SU-DHL-6 (cell line): ENCODE results near the gene C3AR1.
"Not testable (repeated sequence)": the region's sequence is repeated elsewhere in the genome, so short reads cannot be mapped to it uniquely, and the experiment has no call there.

Experiments used
- H2AFZ ChIP-seq: fragments of 200-600 bp; sonication (generic); 2 replicates; pipeline ENCODE4 v1.6.1; 2014; ENCODE audit warnings: low read depth, mild to moderate bottlenecking, moderate library complexity, mixed read lengths, antibody characterized with exemption, low read length; ENCODE audit not compliant: severe bottlenecking
- H3F3A ChIP-seq: fragments of 200-600 bp; shearing (Covaris generic); 2 replicates; pipeline ENCODE4 v1.6.0; 2016; ENCODE audit warnings: antibody characterized with exemption, mild to moderate bottlenecking; ENCODE audit not compliant: insufficient read depth
- H3K27ac ChIP-seq: fragments of 200-600 bp; sonication (generic); 2 replicates; pipeline ENCODE4 v1.5.1; 2016; ENCODE audit warnings: low read depth, mild to moderate bottlenecking, low read length, moderate library complexity, mixed read lengths
- H3K27me3 ChIP-seq: fragments of 200-600 bp; sonication (generic), shearing (Covaris generic); 2 replicates; pipeline ENCODE4 v1.6.0; 2014; ENCODE audit warnings: mild to moderate bottlenecking, low read length
- H3K36me3 ChIP-seq: fragments of 200-600 bp; sonication (generic); 2 replicates; pipeline ENCODE4 v1.6.1; 2014; ENCODE audit warnings: mild to moderate bottlenecking, low read length, mixed read lengths
- H3K4me2 ChIP-seq: fragments of 300-600, 200-600 bp; shearing (Covaris generic), sonication (generic); 2 replicates; pipeline ENCODE4 v1.6.0; 2014; ENCODE audit warnings: low read length, low read depth, mild to moderate bottlenecking; ENCODE audit not compliant: poor library complexity, severe bottlenecking
- H3K4me3 ChIP-seq: fragments of 200-600 bp; sonication (generic); 2 replicates; pipeline ENCODE4 v1.5.1; 2014; ENCODE audit warnings: antibody characterized with exemption, low read length, mild to moderate bottlenecking, mixed read lengths; ENCODE audit not compliant: insufficient read depth, poor library complexity, severe bottlenecking
- H3K79me2 ChIP-seq: fragments of 200-600 bp; sonication (generic); 2 replicates; pipeline ENCODE4 v1.6.1; 2014; ENCODE audit warnings: mild to moderate bottlenecking, low read length, moderate library complexity; ENCODE audit not compliant: insufficient read depth
- H3K9ac ChIP-seq: fragments of 200-600 bp; sonication (generic); 2 replicates; pipeline ENCODE4 v1.7.0; 2014; ENCODE audit warnings: mild to moderate bottlenecking, low read length
- H3K9me2 ChIP-seq: fragments of 200-600 bp; sonication (generic); replicated peaks from 2 replicates; pipeline ENCODE4 v1.6.1; 2014; ENCODE audit warnings: low read length; ENCODE audit not compliant: insufficient read depth
- H3K9me3 ChIP-seq: fragments of 200-600 bp; sonication (generic); 2 replicates; pipeline ENCODE4 v1.6.1; 2014; ENCODE audit warnings: low read length, mixed read lengths; ENCODE audit not compliant: insufficient read depth
- H4K20me1 ChIP-seq: fragments of 200-600 bp; sonication (generic); 2 replicates; pipeline ENCODE4 v1.6.1; 2014; ENCODE audit warnings: low read depth, mild to moderate bottlenecking, antibody characterized with exemption, low read length, moderate library complexity, mixed read lengths
- CTCF ChIP-seq: fragments of 200-600 bp; sonication (generic); IDR thresholded peaks from one replicate; pipeline ENCODE4 v1.5.1; 2017; ENCODE audit warnings: antibody characterized with exemption, mild to moderate bottlenecking, low read length, moderate library complexity; ENCODE audit not compliant: insufficient read depth, poor library complexity, severe bottlenecking
- EZH2phosphoT487 ChIP-seq: fragments of 200-600 bp; sonication (generic), shearing (Covaris generic); conservative IDR thresholded peaks from 2 replicates; pipeline ENCODE4 v1.6.1; 2018; ENCODE audit warnings: mild to moderate bottlenecking, antibody characterized with exemption, low read length, moderate library complexity, mixed read lengths

C3AR1 gene

GRCh38 chr12:8075935-8076334 lies 9.8 kb upstream of the C3AR1 start:
- Histone ChIP-seq H3K27me3 (no peaks in the 10 kb centered on the region), H3K79me2 (no peaks in the 10 kb centered on the region), H3K27ac (no peak overlapping the region), H3K9me2 (no peaks in the 10 kb centered on the region), H4K20me1 (no peaks in the 10 kb centered on the region), H3F3A (no peaks in the 10 kb centered on the region), H3K4me3 (no peak overlapping the region), H3K9me3 (no peaks in the 10 kb centered on the region), H3K9ac (no peak overlapping the region), H3K36me3 (no peaks in the 10 kb centered on the region), H3K4me2 (no peak overlapping the region), H2AFZ (no peak overlapping the region)
- TF ChIP-seq EZH2phosphoT487 (no peak), CTCF (no peak)

GRCh38 chr12:8071820-8072219 lies 5.7 kb upstream of the C3AR1 start:
- H3K9ac ChIP-seq, H3K4me2 ChIP-seq, H3K36me3 ChIP-seq, H3K4me3 ChIP-seq, H3K27me3 ChIP-seq, H2AFZ ChIP-seq, H3K79me2 ChIP-seq, H3F3A ChIP-seq, H3K27ac ChIP-seq, H3K9me2 ChIP-seq, H4K20me1 ChIP-seq, H3K9me3 ChIP-seq: not testable (repeated sequence)

- H3K4me3 ChIP-seq = no peak overlapping the region
- H4K20me1 ChIP-seq = no peaks in the 10 kb centered on the region
- no peak overlapping the region for H2AFZ ChIP-seq
- H3K9me2 ChIP-seq = no peaks in the 10 kb centered on the region
- no peak overlapping the region for H3K9ac ChIP-seq
- no peaks in the 10 kb centered on the region for H3K9me3 ChIP-seq
- no peaks in the 10 kb centered on the region for H3K36me3 ChIP-seq
- no peak overlapping the region for H3K27ac ChIP-seq
- no peaks in the 10 kb centered on the region for H3K79me2 ChIP-seq
- TF ChIP-seq EZH2phosphoT487 = no peak
- no peak for TF ChIP-seq CTCF
- no peak overlapping the region for H3K4me2 ChIP-seq
- H3K27me3 ChIP-seq = no peaks in the 10 kb centered on the region
- H3F3A ChIP-seq = no peaks in the 10 kb centered on the region
Measured at GRCh38 chr12:8069582-8069981, 3.4 kb upstream of the C3AR1 start.

- no peak overlapping the region for H3K4me2 ChIP-seq
Measured at GRCh38 chr12:8064131-8064530, 2.0 kb downstream of the C3AR1 start.

More at GRCh38 chr12:8064131-8064530, 2.0 kb downstream of the C3AR1 start:
- H3K9me3 ChIP-seq = no peaks in the 10 kb centered on the region
- no peak overlapping the region for H3K27ac ChIP-seq
- no peaks in the 10 kb centered on the region for H4K20me1 ChIP-seq
- no peaks in the 10 kb centered on the region for H3F3A ChIP-seq
- H3K9ac ChIP-seq = no peak overlapping the region
- H3K27me3 ChIP-seq = no peaks in the 10 kb centered on the region
- H3K4me3 ChIP-seq = no peak overlapping the region
- H3K9me2 ChIP-seq = no peaks in the 10 kb centered on the region
- H2AFZ ChIP-seq = no peak overlapping the region
- H3K79me2 ChIP-seq = no peaks in the 10 kb centered on the region
- H3K36me3 ChIP-seq = no peaks in the 10 kb centered on the region
- TF ChIP-seq EZH2phosphoT487 = no peak
- TF ChIP-seq CTCF = no peak
